Kidney (tissue), 14 donors: ENCODE data around the gene PIP5K1B. TPM values are rescaled to one million over a fixed set of nuclear protein-coding genes. Genes with fewer than 3 reads are reported as not detected.

Experiments
- DNase-seq, 5 donors: peaks; one replicate each; pipeline ENCODE4 v3.0.0-alpha.2; 2013 to 2020
- FAIRE-seq: peaks from 2 replicates; lab custom pipeline; 2012; peaks lifted over from hg19 to GRCh38; lab: Jason Lieb, UNC
- H3K27ac ChIP-seq, 2 donors: one replicate each; pipeline ENCODE4 v1.7.0; 2013; ENCODE audit warnings: low read depth in 2 of 2, low read length in 2 of 2, inconsistent platforms in 1 of 2
- H3K27me3 ChIP-seq: one replicate; pipeline ENCODE4 v1.7.1; 2013; ENCODE audit warnings: low read length, inconsistent platforms; ENCODE audit not compliant: control insufficient read depth, insufficient read depth
- H3K36me3 ChIP-seq, 3 donors: one replicate each; pipeline versions ENCODE4 v1.7.0 to v1.7.1; 2013; ENCODE audit warnings: low read length in 3 of 3, control low read depth in 1 of 3, inconsistent platforms in 1 of 3; ENCODE audit not compliant: insufficient read depth in 3 of 3, control insufficient read depth in 2 of 3
- H3K4me1 ChIP-seq, 3 donors: one replicate each; pipeline versions ENCODE4 v1.7.0 to v1.7.1; 2013; ENCODE audit warnings: low read length in 3 of 3, inconsistent platforms in 1 of 3, low read depth in 1 of 3; ENCODE audit not compliant: control insufficient read depth in 2 of 3, insufficient read depth in 2 of 3
- H3K4me3 ChIP-seq, 3 donors: one replicate each; pipeline versions ENCODE4 v1.7.0 to v1.8.1; 2013; ENCODE audit warnings: low read length in 3 of 3, control low read depth in 1 of 3, inconsistent platforms in 1 of 3
- H3K9ac ChIP-seq, 3 donors: one replicate each; pipeline versions ENCODE4 v1.7.0 to v1.7.1; 2013; ENCODE audit warnings: low read length in 3 of 3, control low read depth in 1 of 3, inconsistent platforms in 1 of 3
- H3K9me3 ChIP-seq, 3 donors: one replicate each; pipeline versions ENCODE4 v1.7.0 to v1.7.1; 2013; ENCODE audit warnings: low read length in 3 of 3, control low read depth in 1 of 3, inconsistent platforms in 1 of 3; ENCODE audit not compliant: control insufficient read depth in 2 of 3, insufficient read depth in 1 of 3
- intact Hi-C: fragments of 100-400 bp; cut with DNase I; formaldehyde crosslinking; loops from one replicate; pipeline ENCODE4 v1.11.1; 2022
- polyA plus RNA-seq: library from polyadenylated mRNA; stranded (reverse); fragments of 350-450 nt; fragmentation: Illumina TruSeq; extraction: RNeasy Lipid Tissue Mini Kit (QIAGEN cat#74804); gene quantifications from one replicate; pipeline ENCODE4 v1.2.3, GENCODE V29; 2014; ENCODE audit warnings: low read depth, low replicate concordance; ENCODE audit not compliant: insufficient read depth
- total RNA-seq: library from RNA; stranded (reverse); fragmentation: NEBNext Ultra II Directional; extraction: Animal tissue kit (Norgen Biotek cat#: 25700); gene quantifications from one replicate; pipeline ENCODE4 v1.2.1, GENCODE V29; 2021
- TF ChIP-seq, protein P1 (sequence below): IDR thresholded peaks from 3 replicates; pipeline ENCODE4 v1.5.1; 2012; ENCODE audit warnings: mild to moderate bottlenecking, moderate library complexity, borderline replicate concordance; ENCODE audit not compliant: insufficient read depth; ENCODE audit errors: extremely low read depth
- donor health status: control.
- donor health status: control.
- donor health status: control.
- donor health status: control.
- donor health status: control.
- donor health status: DM: yes; HTN: yes; CAD: no.
- donor health status: Normal renal cell carcinoma (clear cell type).

PIP5K1B gene
- total and polyA plus RNA-seq, 2 donors from 2014 or later = 9.4 to 10.1 TPM

DNA sequence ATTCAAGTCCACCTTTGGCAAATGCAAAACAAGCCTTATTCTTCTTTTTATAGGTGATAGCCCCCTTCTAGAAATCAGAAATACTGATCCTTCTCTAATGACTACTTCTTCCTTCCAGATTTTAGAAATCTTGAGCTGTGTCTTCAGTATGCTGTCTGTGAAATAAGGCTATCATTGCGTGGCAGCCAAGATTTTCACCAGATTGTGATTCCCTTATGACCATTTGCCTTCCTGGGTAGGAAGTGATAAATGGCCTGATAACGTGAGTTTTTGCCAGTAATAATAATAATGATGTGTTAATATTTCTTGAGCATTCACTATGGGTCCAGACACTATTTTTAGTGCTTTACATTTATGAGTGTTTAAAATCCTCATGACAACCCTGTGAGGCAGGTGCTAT, 80.9 kb downstream of the PIP5K1B start:
- intact Hi-C loops = no loop called here
- Histone ChIP-seq H3K9me3 (no peaks in the 10 kb centered on the region), H3K27me3 (no peaks in the 10 kb centered on the region), H3K4me1 (peaks cover 0 to 16% (median 0%) of the 10 kb centered on the region in 3 donors), H3K36me3 (no peaks in the 10 kb centered on the region), H3K4me3 (no peak overlapping the region), H3K9ac (no peak overlapping the region), H3K27ac (no peak overlapping the region)
- TF ChIP-seq, protein P1, sequence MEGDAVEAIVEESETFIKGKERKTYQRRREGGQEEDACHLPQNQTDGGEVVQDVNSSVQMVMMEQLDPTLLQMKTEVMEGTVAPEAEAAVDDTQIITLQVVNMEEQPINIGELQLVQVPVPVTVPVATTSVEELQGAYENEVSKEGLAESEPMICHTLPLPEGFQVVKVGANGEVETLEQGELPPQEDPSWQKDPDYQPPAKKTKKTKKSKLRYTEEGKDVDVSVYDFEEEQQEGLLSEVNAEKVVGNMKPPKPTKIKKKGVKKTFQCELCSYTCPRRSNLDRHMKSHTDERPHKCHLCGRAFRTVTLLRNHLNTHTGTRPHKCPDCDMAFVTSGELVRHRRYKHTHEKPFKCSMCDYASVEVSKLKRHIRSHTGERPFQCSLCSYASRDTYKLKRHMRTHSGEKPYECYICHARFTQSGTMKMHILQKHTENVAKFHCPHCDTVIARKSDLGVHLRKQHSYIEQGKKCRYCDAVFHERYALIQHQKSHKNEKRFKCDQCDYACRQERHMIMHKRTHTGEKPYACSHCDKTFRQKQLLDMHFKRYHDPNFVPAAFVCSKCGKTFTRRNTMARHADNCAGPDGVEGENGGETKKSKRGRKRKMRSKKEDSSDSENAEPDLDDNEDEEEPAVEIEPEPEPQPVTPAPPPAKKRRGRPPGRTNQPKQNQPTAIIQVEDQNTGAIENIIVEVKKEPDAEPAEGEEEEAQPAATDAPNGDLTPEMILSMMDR = no peak
- FAIRE-seq = no peak
- no peak for DNase-seq

DNA sequence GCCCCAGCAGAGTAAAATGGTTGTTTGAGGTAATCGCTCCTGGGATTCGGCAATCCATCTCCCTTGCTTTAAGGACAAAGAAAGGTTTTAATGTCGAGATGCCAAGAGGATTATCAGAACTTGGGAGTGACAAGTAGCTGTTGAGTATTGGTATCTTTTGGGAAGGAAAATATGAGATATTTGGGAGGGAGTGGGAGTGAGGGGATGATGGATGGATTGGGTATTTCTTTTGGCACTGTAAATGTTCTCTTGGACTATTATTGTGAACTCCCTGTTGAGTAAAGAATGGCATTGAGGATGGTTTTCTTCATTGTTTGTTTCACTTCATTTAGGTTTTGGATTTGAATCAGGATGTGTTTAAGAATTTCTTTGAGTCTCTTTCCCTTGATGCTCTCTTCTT, 86.1 kb downstream of the PIP5K1B start:
- TF ChIP-seq, protein P1 = no peak
- intact Hi-C loops = no loop called here
- no peaks in the 10 kb centered on the region for H3K9me3 ChIP-seq
- no peak for FAIRE-seq
- no peak overlapping the region for H3K4me3 ChIP-seq
- H3K9ac ChIP-seq = no peak overlapping the region
- H3K36me3 ChIP-seq = no peaks in the 10 kb centered on the region
- H3K4me1 ChIP-seq = peaks cover 0 to 6% (median 0%) of the 10 kb centered on the region in 3 donors
- no peak overlapping the region for H3K27ac ChIP-seq
- no peaks in the 10 kb centered on the region for H3K27me3 ChIP-seq
- no peak for DNase-seq

DNA sequence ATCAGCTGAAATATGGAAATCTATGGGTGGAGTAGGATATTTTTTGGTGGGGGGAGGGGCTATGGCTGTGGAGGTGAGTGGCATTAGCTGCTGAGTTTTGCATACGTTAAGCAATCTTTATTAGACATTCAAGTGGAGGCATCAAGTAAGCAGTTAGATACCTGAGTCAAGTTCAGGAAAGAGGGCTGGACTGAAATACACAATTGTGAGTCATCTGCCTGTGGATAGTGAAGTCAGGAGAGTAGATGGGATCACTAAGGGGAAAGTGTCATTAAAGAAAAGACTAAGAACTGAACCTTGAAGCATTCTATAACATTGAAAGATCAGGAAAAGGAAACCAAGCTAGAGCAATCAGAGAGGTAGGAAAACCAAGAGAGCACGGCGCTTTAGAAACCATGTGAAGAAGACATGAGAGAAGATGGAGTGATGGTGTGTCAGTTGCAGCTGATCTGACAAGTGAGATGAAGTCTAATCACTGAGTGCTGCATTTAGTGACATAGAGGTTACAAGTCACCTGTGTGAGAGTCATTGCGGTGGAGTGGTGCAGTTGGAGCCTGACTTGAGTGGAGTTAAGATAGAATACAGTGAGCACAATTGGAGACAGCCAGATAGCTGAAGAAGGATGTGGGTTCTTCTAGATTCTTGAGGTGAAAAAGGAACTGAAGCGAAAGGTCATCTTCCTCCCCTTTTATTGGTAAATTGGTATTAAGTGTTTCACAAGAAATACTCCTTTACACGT, 88.7 kb downstream of the PIP5K1B start:
- H3K9ac ChIP-seq = no peak overlapping the region
- H3K9me3 ChIP-seq = no peaks in the 10 kb centered on the region
- no peaks in the 10 kb centered on the region for H3K27me3 ChIP-seq
- no peaks in the 10 kb centered on the region for H3K36me3 ChIP-seq
- DNase-seq = no peak
- no peak overlapping the region for H3K27ac ChIP-seq
- H3K4me1 ChIP-seq = peaks cover 0 to 6% (median 0%) of the 10 kb centered on the region in 3 donors
- H3K4me3 ChIP-seq = no peak overlapping the region
- TF ChIP-seq, protein P1 = no peak
- intact Hi-C loops = no loop called here
- FAIRE-seq = no peak
